ENCODE data around the gene ZMYND19.
"Not testable (repeated sequence)": the region's sequence is repeated elsewhere in the genome, so short reads cannot be mapped to it uniquely, and the experiment has no call there.

ZMYND19 gene

DNA sequence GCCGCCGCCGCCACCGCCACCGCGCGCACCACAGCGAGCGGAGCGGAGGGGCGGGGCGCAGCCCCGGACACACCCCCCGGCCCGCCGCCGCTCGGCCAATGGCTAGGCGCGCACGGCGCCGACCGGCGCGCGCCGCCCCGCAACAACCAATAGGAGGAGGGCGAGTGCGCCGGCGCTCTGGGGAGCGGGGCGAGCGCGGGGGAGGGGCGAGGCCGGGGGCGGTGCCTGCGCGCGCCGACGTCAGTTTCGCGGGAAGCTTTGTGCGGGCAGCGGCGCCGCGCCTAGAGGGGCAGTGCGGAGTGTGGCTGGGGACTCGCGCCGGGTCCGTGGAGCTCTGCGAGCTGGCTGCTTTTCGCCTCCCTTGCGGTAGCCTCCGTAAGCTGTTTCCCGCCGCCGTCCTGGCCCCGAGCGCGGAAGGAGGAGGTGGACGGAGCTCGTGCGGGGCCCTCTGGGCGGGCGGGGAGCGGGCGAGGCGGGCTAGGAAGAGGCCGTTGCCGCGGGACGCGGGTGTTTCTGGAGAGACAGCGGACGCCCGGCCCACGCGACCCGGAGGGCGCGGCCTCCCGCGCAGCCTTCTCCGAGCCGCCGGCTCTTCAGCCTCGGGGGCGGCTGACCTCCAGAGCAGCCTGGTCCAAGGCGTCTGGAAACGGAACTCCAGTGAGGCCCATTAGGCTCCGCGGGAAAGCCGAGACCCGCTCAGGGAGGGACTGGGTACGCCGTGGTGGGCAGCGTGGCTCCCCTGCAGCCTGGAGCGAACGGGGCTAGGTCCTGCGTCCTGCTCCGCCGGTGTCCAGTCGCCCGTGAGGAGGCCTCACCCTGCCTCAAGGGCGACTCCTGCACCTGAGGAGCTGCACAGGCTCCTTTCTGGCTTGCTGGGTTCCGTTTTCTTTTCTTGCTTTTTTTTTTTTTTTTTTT, at the start of gene ZMYND19:
Gene ZMYND19, minus strand, starts transcription at position 44 of the 915 bp plus-strand sequence. CDS start 249 bp downstream, outside the sequence.
- peak; percentile 65 for DNase-seq

DNA sequence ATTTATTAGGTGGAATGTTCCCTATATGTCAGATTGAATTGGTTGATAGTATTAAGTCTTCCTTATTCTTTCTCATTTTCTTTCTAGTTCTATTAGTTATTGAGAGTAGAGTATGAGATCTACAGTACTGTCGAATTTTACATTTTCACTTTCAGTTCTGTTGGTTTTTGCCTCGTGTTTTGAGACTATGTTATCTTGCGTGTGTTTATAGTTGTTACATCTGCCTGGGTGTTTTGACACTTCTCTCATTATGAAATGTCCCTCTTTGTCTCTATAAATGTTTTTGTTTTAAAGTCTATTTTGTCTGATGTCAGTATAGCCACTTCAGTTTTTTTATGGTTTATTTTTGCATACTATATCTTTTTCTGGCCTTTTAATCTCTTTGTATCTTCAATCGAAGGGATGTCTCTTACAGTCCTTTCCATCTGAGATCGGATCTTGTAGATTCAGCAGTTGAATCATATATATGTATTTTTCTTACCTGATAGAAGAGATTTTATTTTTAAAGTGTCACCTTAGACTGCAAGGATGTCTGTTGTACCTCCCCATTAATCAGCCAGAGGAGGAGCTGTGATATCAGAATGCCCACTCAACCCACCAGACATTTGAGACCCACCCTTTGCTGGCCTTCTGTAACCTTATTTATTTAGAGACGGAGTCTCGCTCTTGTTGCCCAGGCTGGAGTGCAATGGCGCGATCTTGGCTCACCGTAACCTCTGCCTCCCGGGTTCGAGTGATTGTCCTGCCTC, 49.2 kb upstream of the ZMYND19 start:
- no peak for DNase-seq

DNA sequence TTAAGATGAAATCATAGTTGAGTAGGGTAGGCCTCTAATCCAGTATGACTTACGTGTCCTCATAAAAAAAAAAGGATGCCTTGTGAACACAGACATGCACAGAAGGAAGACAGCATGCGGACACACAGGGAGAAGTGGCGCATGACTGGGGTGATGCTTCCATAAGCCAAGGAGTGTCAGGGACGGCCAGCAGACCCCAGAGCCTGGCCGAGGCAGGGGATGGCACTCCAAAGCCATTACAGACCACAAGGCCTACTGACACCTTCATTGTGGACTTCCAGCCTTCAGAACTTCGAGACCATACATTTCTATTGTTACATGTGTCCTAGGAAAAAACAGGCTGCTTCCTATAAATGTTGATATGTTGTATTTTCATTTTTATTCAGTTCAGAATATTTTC, 48.4 kb upstream of the ZMYND19 start:
- DNase-seq, result no peak

DNA sequence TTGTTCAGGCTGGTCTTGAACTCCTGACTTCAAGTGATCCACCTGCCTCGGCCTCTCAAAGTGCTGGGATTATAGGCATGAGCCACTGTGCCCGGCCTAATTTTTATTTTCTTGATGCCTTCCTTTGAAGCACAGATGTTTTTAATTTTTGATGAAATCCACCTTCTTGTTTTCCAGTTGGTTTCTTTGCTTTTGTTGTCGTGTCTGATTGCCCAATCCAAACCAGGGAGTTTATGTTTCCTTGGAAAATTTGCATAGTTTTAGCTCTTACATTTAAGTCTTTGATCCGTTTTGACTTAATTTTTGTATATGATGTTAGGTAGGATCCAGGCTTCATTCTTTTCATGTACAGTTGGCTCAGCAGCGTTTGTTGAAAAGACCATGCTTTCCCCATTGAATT, 43.7 kb upstream of the ZMYND19 start:
- no peak for DNase-seq

DNA sequence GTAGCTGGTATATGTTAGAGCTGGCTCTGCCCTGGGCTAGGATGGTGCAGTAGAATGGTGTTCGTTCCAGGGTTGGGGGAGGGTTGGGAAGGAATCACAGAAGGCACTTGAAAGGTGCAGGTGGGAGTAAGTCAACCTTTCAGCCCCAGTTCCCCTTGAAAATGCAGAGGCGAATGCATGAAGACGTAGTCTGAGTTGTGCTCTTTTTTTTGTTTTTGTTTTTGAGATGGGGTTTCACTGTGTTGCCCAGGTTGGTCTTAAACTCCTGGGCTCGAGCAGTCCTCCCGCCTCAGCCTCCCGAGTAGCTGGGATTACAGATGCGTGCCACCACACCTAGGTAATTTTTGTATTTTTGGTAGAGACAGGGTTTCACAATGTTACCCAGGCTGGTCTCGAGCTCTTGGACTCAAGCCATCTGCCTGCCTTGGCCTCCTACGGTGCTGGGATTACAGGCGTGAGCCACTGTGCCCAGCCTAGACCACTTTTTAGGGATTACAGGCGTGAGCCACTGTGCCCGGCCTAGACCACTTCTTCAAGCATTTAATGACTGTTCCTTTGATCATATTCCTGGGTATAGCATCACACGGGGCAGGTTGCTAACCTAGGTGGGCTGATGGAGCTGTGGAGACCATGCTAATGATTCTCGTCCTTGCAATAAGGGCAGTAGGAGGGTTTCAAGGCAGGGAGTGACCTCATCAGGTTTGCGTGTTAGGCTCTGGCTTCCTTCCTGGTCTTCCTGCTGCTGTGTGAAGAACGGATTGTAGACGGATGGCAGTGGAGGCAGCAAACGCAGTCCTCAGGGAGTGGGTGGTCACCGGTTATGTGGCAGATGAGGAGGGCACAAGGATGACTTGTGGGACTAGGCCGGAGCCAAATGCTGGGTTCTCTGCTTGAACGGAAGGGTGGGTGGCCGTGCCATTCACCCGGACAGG, 42.2 kb upstream of the ZMYND19 start:
- no peak for DNase-seq

DNA sequence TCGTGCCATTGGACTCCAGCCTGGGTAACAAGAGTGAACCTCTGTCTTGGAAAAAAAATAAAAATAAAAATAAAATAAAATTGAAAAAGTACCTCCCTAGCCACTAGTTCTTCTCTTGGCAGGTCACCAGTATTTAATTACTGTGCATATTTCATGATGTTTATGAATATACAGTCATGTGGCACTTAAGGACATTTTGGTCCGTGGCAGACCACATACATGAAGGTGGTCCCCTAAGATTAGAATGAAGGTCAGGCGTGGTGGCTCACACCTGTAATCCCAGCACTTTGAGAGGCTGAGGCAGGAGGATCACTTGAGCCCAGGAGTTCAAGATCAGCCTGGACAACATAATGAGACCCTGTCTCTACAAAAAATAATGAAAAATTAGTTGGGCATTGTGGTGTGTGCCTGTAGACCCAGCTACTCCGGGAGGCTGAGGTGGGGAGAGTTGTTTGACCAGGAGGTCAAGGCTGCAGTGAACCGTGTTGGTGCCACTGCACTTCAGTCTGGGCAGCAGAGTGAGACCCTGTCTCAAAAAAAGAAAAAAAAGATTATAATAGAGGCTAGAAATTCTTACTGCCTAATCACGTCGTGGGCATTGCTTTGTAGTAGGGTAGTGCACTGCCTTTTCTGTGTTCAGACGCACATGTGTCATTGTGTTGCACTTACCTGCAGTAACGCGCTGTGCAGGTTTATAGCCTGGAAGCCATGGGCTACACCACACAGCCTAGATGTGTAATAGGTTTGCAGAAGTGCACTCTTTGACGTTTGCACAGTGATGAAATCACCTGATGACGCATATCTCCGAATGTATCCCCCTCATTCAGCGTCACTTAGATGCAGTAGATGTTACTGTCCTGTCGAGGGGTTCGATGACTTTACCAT, 41.3 kb upstream of the ZMYND19 start:
- DNase-seq, result no peak

DNA sequence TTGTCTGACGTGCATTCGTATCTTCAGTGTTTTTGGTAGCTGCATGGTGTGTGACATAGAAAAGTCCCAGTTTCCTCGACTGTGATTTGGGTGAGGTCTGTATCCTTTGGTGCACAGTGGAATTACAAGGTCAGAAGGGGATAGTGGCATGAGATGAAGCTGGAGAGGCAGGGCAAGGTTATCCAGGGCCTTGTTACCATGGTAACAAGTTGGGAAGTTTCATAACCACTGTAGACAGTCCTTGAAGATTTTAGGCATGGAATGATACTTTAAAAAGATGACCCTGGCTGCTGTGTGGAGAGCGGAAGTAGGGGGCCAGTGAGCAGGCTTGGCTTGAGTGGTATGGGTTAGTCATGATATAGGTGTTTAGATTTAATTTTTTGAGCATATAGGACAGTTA, 40.4 kb upstream of the ZMYND19 start:
- DNase-seq, result no peak

DNA sequence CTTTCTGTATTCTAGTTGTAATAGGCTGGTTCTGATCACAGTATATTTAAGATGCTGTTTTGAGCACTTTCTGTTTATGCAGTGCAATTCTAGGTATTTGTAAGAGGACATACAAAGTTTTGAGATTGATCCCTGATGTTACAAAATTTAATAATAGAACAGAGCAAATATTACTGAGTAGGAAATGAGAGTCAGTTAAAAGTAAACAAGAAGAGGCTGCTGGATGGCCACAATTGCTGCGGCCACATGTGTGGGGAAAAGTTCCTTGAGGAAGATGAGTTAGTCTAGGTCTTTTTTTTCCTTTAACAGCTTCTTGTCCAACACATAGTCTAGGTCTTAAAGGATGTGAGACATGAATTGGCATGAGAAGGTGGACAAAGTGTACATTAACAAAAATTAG, 39.8 kb upstream of the ZMYND19 start:
- no peak for DNase-seq

DNA sequence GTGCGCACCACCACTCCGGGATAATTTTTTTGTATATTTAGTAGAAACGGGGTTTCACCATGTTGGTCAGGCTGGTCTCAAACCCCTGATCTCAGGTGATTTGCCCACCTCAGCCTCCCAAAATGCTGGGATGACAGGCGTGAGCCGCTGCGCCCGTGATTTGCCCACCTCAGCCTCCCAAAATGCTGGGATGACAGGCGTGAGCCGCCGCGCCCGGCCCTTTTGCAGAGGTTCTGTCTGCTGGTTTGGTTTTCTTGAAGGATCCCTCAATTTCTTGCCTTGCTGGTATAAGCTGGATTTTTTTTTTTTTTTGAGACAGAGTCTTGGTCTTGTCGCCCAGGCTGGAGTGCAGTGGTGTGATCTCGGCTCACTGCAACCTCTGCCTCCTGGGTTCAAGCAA, 37.1 kb upstream of the ZMYND19 start:
- DNase-seq, result not testable (repeated sequence)

DNA sequence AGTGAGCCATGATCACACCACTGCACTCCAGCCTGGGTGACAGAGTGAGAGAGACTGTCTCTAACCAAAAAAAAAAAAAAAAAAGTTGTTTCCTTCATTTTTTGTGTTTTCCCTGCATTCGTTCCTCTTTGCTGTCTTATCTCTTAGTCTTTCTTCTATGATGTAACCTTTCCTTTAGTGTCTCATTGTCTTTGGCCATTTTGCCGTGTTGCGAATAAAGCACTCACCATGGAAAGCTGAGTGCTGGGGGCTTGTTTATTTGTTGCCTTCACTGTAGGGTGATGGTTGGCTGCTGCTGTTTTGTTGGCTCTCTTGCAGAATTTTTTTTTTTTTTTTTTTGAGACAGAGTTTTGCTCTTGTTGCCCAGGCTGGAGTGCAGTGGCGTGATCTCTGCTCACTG, 36.2 kb upstream of the ZMYND19 start:
- DNase-seq, result no peak

DNA sequence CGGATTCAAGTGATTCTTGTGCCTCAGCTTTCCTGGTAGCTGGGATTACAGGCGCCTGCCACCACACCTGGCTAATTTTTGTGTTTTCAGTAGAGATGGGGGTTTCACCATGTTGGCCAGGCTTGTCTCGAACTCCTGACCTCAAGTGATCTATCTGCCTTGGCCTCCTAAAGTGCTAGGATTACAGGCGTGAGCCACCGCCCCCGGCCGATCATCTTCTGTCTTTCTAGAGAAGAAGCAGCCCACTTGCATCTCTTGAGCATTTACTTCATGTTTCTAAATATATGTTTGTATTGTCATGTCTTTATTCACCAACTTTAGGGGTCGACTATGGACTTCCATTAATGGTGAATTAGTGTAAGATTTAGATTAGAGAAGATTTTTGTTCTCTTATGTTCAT, 31.9 kb upstream of the ZMYND19 start:
- not testable (repeated sequence) for DNase-seq

DNA sequence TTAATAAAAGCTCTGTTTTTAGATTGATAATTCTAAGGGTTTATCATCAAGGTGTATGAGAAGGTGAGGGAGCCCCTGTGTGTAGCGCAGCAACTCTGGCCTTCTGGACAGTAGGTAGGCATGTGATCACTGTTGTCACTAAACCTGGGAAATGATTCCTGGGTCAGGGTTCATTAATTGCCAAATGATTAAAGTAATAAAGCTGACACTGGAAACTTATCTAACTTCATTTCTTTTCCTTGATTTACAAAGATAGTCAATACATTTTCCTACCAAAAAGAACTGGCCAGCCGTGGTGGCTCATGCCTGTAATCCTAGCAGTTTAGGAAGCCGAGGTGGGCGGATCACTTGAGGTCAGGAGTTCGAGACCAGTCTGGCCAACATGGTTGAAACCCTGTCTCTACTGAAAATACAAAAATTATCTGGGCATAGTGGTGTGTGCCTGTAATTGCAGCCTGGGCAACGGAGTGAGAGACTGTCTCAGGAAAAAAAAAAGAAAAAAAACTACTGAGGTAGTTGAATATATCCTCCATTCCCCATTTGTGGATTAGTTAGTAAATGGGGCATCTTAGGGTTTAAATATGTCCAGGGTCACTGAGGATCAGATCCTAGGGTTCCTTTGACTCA, 30.9 kb upstream of the ZMYND19 start:
- DNase-seq, result no peak

DNA sequence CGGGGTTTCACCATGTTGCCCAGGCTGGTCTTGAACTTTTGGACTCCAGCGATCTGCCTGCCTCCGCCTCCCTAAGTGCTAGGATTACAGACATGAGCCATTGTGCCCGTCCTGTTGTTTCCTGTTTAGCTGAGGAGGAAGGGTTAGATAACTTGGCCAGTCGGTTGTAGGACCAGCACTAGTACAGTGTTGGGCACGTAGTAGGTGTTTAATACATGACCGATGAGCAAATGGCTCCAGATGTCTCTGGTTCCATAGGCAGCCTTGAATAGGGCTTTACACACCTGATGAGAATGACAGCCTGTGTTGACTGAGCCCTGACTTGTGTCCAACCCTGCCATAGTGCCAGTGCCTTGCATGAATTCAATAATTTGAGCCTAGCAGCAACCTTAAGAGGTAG, 30.3 kb upstream of the ZMYND19 start:
- no peak for DNase-seq

DNA sequence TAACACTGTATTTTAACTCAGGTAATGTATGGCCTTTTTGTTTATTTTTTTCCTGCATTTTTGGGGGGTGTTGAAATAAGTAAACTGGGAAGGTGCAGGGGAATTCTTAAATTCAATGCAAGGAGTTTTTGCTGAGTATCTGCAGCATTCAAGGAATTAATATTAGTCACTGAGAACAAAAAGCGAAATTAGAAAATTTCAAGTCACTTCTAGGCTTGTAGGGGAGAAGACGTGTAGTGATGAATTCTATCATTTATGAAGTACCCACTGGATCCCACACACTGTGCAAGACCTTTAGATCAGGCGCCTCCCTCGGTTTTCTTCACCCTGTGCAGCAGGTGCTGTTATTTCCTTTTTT, 29.7 kb upstream of the ZMYND19 start:
- DNase-seq, result no peak

DNA sequence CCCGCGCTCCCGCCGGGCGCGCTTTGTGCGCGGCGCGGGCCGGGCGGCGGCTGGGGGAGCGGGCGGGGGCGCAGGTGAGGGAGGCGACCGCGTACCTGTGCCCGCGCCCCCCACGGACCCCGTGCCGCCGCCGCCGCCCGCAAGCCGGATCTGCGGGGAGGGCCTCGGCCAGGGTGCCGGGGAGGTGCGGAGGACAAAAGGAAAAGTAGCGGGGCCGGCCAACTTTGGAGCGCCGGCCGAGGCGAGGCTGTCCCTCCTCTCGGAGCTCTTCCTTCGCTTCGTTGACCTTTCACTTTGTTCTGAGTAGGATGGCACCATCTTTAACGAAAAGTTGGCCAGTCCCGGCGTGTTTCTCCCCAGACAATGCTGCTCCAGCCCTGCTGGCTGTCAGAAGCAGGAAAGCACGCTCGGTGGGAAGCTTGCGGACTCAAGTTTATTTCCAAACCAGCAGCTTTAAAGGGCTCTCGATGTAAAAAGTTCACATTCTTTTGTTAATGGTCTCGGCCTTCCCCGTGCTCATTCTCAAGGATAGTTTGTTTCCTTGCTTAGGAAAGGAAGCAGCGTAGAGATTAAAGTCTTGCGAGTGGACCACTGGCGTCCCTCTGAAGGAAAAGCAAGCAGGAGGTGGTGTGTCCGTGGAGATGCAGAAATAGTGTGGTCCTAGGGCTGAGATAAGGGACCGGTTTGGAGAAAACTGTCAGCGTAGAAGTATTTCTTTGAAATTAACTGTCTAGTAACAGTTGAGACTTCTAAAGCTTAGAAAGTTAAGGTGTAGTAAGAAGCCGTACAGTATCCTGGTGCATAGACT, 29.1 kb upstream of the ZMYND19 start:
- DNase-seq, result peak; percentile 12

DNA sequence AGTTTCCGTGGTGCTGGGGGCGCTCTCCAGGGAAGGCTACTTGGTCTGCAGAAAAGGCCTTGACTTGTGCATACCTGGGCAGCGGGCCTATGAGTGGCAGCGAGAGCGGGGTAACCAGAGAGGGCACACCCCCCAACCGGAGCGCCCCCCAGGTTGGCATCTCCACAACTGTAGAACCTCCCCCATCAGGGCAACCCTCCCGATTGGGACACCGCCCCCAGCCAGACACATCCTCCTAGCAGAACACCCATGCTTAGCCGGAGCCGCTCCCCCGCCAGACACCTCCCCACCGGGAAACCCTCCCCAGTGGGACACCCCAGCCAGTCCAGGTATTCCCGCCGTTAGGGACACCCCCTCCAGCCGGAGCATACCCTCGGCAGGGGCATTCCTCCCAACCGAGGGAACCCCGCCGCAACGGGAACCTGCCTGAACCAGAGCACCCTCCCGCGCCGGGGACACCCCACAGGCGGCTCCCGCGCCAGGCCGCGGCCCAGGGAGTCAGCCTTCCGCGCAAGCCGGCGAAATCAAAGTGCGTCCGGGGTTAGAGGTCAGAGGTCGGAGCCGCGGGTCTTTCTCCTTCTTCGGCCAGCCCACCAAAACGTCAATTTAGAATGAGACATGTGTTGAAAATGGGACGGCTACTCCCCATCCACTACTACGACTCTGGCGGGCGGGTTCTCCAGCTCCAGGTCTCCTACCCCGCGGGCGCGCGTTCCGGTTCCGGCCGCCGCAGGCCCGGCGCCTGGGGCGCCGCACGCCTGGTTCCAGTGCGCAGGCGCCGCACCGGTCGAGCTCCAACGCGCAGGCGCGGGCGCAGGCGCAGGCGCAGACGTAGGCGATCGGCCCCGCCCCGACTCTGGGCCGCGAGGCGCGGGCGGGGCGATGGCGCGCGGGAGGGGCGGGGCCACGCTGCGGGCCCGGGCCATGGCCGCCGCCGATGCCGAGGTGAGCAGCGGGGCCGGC, 28.1 kb upstream of the ZMYND19 start, which contains the start of gene EHMT1:
Gene EHMT1, plus strand, starts transcription at position 901 of the 963 bp plus-strand sequence. Its CDS starts 24 bp downstream, at position 925.
- DNase-seq, result peak; percentile 80

DNA sequence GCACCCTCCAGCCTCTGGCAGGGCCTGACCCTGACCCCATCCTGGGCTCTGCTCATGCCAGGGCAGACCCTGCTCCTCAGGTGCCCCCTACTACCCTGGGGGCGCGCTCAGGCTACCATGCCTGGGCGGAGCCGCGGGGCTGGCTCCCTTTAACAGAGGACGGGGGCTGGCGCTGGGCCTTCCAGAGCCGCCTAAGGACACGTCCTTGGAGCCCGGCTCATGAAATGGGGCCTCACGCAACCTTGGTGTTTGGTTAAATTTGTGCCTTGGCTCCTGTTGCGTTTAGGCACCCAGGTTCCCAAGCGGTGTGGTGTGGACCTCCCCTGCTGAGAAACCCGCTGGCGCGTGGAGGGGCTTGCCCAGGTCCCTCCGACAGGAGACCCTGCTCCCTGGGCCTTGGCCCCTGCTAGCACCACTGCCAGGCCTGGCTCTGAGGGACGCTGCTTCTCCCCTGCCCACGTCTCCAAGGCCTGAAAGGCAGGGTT, 25.1 kb upstream of the ZMYND19 start:
- DNase-seq, result no peak

DNA sequence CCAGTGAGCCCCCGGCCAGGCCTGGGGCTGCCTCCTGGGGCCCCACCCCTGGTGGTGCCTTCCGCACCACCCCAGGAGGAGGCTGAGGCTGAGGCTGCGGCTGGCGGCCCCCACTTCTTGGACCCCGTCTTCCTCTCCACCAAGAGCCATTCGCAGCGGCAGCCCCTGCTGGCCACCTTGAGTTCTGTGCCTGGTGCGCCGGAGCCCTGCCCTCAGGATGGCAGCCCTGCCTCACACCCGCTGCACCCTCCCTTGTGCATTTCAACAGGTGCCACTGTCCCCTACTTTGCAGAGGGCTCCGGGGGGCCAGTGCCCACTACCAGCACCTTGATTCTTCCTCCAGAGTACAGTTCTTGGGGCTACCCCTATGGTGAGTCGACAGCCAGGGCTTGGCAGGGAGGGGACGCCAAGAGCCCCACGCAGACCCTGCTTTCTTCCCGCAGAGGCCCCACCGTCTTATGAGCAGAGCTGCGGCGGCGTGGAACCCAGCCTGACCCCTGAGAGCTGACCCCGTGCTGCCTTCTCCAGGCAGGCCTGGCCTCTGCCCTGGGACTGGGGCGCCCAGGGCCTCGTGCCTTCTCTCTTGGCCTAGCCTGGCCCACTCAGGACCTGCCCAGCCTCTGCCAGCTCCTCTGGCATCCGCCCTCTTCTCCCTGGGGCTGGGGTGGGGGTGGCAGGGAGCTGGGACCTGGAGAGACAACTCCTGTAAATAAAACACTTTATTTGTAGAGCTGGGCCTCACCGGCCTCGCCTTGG, 24.5 kb upstream of the ZMYND19 start:
- no peak for DNase-seq

Measured in DMS79 treated with DMSO at 0.1 percent for 48 hours (cell line).